Measurements from ENCODE around the gene FGF13.

The FGF13 gene

DNA sequence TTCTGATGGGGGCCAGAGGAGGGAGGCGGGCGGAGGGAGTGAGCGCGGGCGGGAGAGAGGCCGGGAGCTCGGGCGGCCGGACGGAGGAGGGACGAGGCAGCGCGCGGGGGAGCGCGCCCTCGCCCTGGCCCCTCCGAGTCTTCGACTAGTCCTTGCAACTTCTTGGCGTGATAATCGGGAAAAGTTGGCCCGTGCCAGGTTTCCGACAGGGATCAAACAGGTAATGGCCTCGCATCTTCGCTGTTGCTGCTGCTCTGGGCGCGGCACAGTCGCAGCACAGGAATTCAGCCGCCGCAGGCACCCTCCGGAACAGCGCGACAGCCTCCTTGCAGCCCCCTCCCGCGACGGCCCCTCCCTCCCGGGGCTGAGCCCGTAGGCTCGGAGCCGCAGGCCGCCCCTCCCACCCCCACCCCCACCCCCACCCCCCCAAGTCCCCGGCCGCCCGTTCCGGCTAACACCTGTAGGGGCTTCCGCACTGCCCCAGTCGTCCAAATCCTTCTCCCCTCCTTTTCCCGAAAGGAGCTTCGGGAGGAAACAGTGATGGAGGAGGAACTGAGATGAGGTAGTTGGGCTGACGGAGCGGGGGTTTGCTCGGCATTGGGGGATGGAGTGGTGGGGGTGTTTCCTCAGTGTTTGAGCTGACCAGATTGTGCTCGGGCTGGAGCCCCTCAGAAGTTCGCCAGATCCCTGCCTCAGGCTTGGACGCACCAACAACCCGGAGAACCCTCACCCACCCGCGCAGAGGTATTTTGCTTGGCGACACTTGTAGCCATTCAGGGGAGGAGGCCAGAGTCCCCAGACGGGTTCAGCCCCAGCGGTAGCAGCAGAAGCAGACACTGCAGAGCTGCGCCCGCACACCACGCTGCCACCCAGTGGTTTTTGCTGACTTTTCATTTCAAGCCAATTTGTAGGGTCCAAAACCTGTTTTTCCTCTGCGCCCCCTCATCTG, at the start of gene FGF13:
TSS of gene FGF13 (minus strand) at position 319 of the 949 bp plus-strand sequence. CDS start 714 bp downstream, outside the sequence.
- H3K4me3 ChIP-seq: peak within 1 kb of the TSS in 6 of 7 experiments; percentile 10 to 31 (median 19)
- no peak within 1 kb of the TSS for H3K27ac ChIP-seq

DNA sequence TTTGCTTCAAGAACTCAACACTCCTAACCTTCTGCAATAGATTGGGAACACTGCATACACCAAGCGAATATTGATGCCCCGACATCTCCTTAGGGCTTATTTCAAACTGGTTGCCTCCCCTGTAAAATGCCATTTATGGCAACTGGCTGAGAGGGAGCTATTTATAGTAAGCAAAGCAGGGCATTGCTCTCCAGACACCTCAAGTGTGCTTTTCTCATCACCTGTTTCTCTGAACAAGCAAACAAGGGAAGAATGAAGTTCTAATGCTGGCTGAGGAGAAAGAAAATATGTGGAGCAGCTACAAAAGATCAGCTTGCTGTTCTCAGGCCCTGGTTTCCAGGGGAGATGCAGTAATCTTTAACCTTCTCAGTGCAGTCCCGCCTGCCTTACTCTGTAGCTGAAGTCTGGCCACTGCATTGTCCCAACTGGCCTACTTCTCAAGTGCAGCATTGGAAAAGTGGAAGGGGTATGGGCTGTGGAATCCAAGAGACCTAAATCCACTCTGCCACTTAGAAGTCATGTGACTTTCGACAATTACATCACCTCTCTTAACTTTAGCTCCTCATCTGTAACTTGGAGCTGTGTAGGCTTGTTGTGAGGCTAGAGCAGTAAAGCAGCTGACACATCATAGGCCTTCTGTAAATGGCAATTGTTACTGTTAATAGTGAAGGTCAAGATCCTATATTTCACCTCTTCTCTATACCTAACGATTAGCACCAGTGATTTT, 47.9 kb upstream of the FGF13 start:
- Histone ChIP-seq H3K4me3 (no peak overlapping the region), H3K27ac (no peak overlapping the region)

DNA sequence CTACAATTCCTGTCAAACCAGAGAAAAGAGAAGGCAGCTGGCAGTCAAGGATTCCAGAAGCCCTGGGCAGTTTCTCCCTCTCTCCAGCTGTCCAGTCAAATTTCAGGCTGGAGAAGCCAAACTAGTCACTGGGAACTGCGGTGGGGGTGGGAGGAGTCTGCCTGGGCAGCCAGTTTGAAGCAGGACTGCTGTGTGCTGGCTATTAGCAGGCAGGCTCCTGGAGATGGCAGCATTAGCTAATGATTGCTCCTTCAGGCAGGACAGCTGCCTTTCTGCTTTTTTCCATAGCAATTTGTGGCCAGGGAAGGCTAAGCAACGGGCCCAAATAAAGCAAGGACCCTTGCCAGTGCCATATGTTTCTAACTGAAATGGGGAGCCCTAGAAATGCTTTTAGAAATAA, 44.7 kb upstream of the FGF13 start:
- Histone ChIP-seq H3K27ac (no peak overlapping the region), H3K4me3 (no peak overlapping the region)

DNA sequence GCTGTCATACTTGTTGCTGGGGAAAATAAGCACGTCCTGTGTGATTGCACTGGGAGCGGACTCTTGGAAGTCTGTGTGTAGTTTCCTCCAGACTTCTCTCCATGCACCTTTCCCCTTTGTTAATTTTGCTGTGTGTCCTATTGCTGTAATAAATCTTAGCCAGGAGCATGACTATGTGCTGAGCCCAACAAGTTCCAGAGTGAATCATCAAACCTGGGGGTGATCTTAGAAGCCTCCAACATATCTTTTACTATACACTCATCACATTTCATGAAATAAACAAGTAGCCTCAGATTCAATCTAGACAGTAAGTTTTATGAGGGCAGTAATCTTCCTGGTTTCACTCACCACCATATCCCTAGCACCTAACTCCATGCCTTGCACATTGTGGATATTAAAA, 43.3 kb upstream of the FGF13 start:
- no peak overlapping the region for H3K27ac ChIP-seq
- no peak overlapping the region for H3K4me3 ChIP-seq

DNA sequence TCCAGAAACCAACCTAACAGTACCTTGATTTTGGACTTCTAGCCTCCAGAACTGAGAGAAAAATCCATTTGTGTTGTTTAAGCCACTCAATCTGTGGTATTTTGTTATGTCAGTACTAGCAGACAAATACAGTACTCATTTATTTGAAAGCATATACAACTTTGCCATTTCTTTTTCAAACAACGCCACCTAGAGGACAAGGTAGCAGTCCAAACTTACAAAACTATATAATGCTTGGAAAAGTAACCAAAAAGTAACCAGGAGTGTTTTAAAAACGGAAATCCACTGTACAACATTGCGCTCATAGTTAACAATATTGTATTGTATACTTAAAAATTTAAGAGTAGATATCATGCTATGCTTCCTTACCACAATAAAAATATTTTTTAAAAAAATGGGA, 37.0 kb upstream of the FGF13 start:
- H3K27ac ChIP-seq: no peak overlapping the region
- H3K4me3 ChIP-seq: no peak overlapping the region

GRCh38 chrX:138745196-138745595, 33.7 kb upstream of the FGF13 start:
- H3K4me3 ChIP-seq: no peak overlapping the region
- no peak overlapping the region for H3K27ac ChIP-seq

DNA sequence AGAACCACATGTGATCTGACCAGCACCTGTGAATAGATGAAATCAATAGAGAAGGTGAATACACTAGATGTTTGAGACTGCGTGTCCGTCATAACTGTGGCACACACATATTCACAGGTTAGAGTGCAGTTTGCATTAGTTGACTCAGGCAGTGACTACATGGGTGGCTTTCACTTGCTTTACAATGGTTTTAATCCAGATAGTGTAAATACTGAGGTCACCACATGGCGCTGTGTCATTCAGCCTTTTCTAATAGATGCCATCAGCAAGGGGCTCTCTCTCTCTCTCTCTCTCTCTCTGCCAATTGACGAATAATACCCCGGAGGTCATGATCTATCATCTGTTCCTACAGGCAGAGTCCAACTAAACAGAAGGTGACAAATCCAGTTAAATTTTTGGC, 30.7 kb upstream of the FGF13 start:
- Histone ChIP-seq H3K27ac (no peak overlapping the region), H3K4me3 (no peak overlapping the region)

- Histone ChIP-seq H3K27ac (no peak overlapping the region), H3K4me3 (no peak overlapping the region)
Observed at GRCh38 chrX:138740341-138740740, 28.8 kb upstream of the FGF13 start.

DNA sequence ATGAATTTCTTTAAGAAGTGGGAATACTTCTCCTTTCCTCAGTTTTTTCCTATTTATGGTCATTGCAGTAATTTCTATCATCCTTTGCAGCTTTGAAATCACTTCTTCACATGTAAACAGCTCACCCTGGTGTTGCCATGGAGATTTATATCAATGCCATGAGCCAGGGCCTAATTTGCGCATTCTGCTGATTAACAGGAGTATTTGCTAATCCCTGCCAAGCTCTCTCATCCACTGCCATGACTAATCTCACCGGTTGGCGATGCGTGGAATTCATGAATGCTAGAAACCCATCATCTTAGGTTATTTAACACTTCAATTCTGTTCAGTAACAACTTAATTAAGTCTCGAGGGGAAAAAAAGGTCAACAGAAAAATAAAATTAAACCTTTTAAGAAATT, 11.8 kb upstream of the FGF13 start:
- Histone ChIP-seq H3K4me3 (no peak overlapping the region), H3K27ac (no peak overlapping the region)

- Histone ChIP-seq H3K27ac (no peak overlapping the region), H3K4me3 (no peak overlapping the region)
Observed at GRCh38 chrX:138719396-138719795, 7.9 kb upstream of the FGF13 start.

DNA sequence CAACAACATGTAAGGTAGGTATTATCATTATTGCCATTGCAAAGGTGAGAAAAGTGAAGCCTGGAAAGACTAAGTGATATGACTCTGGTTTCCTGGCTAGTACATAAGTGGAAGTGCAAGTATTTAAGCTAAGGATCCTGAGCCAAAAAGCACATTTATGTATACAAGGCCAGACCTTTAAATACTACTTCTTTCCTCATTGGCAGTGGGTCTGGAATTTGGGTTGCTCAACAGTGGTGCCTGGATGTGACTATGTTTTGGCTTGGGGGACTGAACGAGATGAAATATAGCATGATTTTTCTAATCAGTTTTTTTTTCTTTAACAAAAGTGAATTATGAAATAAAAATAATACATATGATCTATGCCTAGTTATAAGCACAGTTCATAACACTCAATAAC, 7.4 kb upstream of the FGF13 start:
- Histone ChIP-seq H3K4me3 (no peak overlapping the region), H3K27ac (no peak overlapping the region)

DNA sequence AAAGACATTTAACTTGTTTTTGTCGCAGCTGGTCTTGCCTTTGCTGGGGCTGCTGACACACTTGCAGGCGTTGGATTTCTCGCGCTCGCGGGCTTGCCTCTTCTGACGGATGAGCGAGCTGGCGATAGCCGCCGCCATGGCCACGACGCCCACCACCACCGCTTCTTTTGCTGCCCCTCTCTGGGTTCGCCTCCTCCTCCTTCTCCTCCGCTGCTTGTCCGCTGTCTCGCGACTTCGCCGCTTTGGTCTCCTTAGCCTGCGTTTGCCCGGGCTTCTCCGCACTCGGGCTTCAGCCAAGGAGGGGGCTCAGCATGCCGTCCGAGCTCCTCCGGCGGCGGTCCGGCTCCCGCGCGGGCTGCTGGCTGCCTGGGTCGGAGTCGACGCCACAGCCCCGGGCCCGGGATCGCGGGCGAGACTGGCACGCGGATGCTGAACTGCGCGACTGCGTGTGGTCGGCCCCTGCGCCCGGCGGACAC, 613 bp downstream of the FGF13 start:
- H3K4me3 ChIP-seq: peak overlapping the region in 6 of 7 experiments; percentile 10 to 31 (median 19)
- no peak overlapping the region for H3K27ac ChIP-seq

DNA sequence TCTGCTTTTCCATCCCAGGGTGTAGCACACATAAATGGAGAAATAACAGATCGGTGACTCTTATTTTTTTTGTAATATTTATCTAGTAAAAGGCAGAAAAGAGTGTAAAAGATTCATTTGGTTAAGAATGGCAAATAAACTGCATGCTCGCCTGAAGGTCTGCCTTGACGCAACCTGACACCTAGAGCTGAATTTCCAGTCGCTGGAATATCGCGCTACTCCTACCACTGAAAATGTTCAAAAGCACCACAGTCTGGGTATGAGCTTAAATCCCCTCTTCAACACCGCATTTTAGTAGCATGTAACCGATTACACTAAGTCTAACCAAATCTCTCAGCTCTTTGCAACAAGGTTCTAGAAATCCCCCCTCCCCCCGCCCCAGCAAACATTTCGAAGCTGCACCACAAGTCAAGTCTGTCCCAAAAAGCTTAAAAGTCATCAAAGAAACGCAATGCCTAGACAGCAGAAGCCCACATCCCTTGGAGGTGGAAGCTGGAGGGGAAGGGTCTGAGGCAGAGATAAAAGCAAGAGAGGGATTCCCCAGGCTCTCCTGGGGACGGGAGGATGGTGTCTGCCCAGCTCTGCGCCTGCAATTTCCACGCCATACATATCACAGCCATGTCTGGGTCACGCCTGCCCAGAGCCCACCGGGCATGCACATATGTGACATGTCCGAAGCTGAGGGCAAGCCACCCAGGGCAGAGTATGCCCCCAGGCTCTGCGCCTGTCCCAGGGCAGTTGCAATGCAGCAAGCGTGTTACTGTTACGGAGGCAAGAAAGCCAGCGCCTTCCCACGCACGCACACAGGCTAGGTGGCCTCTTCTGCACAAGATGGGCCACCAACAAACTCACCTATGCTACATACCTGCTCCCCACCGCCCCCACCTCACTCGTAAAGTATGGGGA, 1.4 kb downstream of the FGF13 start:
- Histone ChIP-seq H3K27ac (no peak overlapping the region), H3K4me3 (peak overlapping the region in 5 of 7 experiments; percentile 10 to 31 (median 14))

DNA sequence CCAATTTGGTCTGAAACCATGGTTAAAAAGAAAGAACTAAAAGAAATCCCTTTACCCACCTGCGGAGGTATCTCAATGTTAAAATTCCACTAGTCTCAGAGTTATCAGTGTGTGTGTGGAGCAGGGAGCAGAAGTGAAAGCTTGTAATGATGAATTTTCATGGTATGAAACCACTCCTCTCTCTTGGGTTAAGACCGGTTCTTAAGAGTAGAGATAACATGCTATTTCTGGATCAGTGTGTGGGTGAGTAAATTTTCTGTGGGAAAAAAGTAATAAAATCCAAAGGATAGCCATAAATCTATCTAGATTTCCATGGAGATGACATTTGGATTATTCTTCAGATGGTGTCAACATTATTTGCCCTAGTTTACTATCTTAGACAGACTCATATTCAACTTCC, 3.2 kb downstream of the FGF13 start:
- Histone ChIP-seq H3K4me3 (no peak overlapping the region), H3K27ac (no peak overlapping the region)

GRCh38 chrX:138704596-138704995, 6.9 kb downstream of the FGF13 start:
- no peak overlapping the region for H3K4me3 ChIP-seq

GRCh38 chrX:138704101-138704500, 7.4 kb downstream of the FGF13 start:
- Histone ChIP-seq H3K27ac (no peak overlapping the region), H3K4me3 (no peak overlapping the region)

More at GRCh38 chrX:138704596-138704995, 6.9 kb downstream of the FGF13 start:
- H3K27ac ChIP-seq: no peak overlapping the region

DNA sequence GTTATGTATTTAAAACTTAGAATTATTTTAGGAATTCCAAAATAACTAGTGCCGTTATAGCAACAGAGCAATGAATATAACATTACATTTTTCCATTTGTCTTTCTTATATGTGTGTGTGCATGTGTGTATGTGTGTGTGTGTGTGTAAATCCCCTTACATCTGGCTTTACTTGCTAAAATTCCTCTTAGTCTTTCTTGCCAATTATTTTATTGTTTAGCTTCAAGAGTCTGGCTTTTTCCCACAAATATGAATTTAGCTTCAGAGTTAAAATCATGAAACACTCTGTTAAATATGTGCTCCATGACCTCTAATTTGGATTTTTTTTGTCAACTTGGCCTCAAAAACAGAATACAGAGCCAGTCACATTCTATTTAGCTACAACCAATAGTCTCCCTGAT, 18.9 kb downstream of the FGF13 start:
- Histone ChIP-seq H3K27ac (no peak overlapping the region), H3K4me3 (no peak overlapping the region)

- Histone ChIP-seq H3K27ac (no peak overlapping the region), H3K4me3 (no peak overlapping the region)
Observed at GRCh38 chrX:138691186-138691585, 20.3 kb downstream of the FGF13 start.

GRCh38 chrX:138690591-138690990, 20.9 kb downstream of the FGF13 start:
- Histone ChIP-seq H3K4me3 (no peak overlapping the region), H3K27ac (no peak overlapping the region)

DNA sequence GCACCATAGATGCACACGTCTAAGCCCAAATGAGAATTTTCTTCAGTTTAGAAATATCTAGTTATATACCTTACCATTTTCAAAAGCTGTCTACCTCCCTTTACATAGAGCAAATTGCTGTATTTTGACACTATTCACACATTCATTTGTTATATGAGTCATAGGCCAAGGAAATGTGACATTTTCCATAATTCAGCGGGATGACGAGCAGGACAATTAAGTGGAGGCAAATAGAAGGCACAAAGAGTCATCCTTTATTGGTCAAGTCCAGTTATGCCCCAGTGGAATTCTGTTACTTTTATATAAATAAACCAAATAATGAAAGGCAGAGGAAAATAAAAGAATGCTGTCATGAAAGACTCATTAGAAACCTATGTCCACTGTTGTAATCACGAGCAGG, 27.9 kb downstream of the FGF13 start:
- Histone ChIP-seq H3K27ac (no peak overlapping the region), H3K4me3 (no peak overlapping the region)
